HG02623 (cell line): ENCODE results near the gene CD2.

Experiments used
- ATAC-seq: cut with Tn5 transposase; IDR thresholded peaks from one replicate; pipeline ENCODE4 v1.9.1; 2021; ENCODE audit warnings: moderate library complexity; ENCODE audit not compliant: unreplicated experiment

The CD2 gene

DNA sequence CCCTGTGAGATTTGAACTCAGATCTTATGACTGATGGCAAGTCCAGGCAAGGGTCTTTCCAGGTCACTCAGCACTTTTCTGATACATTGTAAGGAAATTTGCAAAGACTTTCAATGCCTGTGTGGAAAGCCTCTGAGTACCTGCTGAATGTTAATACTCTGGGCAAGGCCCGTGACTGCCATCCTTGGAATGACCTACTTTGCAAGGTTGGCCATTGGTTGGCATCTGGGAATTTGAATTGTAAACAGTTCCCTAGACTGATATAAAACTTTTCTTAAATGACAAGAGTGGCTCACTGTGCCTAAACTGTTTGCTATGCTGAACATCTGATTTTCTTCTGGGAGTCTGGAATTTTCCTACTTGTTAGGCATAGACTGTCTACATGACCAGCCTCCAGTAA is 57.1 kb downstream of the CD2 start:
- ATAC-seq, result no peak

DNA sequence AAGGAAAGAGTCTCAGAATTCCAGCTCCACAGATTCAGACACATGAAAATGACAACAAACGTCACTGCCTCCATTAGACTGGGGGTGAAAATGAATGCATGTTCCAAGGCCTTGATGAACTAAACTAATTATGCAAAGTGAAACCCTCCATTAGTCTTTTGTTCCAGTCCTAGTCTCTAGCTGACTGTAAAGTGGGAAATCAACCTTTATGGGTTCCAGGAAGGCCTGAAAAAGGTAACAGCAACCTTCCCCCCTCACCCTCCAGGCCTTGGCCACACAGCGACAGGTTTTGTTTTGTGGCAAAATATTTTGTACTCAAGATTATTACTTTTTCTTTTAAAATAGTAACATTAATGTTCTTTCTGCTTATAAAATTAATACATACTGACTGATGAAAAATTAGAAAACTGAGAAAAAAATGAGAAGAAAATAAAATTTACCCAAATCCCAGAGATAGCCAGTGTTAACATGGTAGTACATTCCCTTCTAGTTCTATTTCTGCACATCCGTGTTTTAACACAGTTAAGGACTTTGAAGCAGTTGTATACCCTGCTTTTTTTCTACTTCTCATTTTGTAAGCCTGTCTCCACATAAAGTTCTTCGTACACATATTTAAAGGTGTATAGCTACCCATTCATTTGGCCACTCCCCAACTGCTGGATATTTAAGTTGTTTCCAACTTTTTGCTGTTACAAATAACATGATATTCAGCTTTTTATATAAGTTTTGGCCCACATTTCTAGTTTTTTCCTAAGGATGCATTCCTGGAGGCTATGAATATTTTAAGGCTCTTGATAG is 60.9 kb downstream of the CD2 start:
- no peak for ATAC-seq

DNA sequence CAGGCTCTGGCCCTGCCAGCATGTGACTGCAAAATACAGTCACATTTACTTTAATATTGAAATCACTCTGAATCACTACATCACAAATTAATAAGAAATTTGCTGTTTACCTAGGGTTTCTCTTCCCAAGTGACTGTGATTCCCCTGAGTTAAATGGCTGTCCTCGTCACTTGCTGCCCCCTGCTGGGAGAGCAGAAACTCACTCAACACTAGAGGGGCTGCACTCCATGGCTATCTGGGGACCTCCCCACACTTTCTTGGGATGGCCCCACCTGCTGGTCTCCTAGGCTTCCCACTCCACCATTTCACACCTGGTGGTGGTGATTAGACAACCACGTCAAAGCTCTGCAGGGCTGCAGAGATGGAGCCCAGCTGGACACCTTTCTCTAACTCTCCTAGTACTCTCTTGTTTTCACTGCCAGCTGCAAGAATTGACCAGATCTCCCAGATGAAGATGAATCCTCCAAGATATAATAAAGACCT is 63.4 kb downstream of the CD2 start:
- no peak for ATAC-seq
